Occipital lobe (tissue), 2 donors: ENCODE measurements around the gene HDAC1. TPM values are rescaled to one million over a fixed set of nuclear protein-coding genes. Genes with fewer than 3 reads are reported as not detected.

Source experiments
- DNase-seq: peaks from one replicate; lab custom pipeline; 2025; lab: John Stamatoyannopoulos, UW
- total RNA-seq: library from RNA; depleted of rRNA; stranded (reverse); fragments of >200 nt; gene quantifications from one replicate; pipeline ENCODE4 v1.2.3, GENCODE V29; 2014

HDAC1 gene
- total RNA-seq, 1 donor from 2014 or later = 19.8 TPM

- DNase-seq = no peak
Observed at GRCh38 chr1:32327204-32327603, 35.3 kb downstream of the HDAC1 start.

- DNase-seq = no peak
Observed at GRCh38 chr1:32329931-32330466, 38.1 kb downstream of the HDAC1 start.

- DNase-seq = no peak
Observed at GRCh38 chr1:32330558-32331151, 38.8 kb downstream of the HDAC1 start.

- DNase-seq = no peak
Observed at GRCh38 chr1:32331549-32331948, 39.7 kb downstream of the HDAC1 start.

GRCh38 chr1:32332290-32333079 lies 40.6 kb downstream of the HDAC1 start:
- no peak for DNase-seq

GRCh38 chr1:32333251-32333963 lies 41.5 kb downstream of the HDAC1 start:
- no peak for DNase-seq

- DNase-seq = no peak
Observed at GRCh38 chr1:32334274-32334861, 42.5 kb downstream of the HDAC1 start.

GRCh38 chr1:32334864-32335534 lies 43.1 kb downstream of the HDAC1 start:
- DNase-seq = no peak

- DNase-seq = no peak
Observed at GRCh38 chr1:32335535-32335789, 43.6 kb downstream of the HDAC1 start.

- DNase-seq = peak; percentile 82
Observed at GRCh38 chr1:32335790-32336590, 44.1 kb downstream of the HDAC1 start, which contains the start of gene MARCKSL1. TSS of gene MARCKSL1 (minus strand) at chr1:32336233. CDS start at chr1:32336033, 200 bp downstream.

- DNase-seq = no peak
Observed at GRCh38 chr1:32336591-32336932, 44.7 kb downstream of the HDAC1 start.

- DNase-seq = no peak
Observed at GRCh38 chr1:32336963-32337675, 45.2 kb downstream of the HDAC1 start.

- peak; percentile 81 for DNase-seq
Observed at GRCh38 chr1:32337855-32338636, 46.2 kb downstream of the HDAC1 start.

- no peak for DNase-seq
Observed at GRCh38 chr1:32338637-32339145, 46.8 kb downstream of the HDAC1 start.

GRCh38 chr1:32339363-32339978 lies 47.6 kb downstream of the HDAC1 start:
- no peak for DNase-seq

- DNase-seq = no peak
Observed at GRCh38 chr1:32341186-32341757, 49.4 kb downstream of the HDAC1 start.

- no peak for DNase-seq
Observed at GRCh38 chr1:32341971-32342370, 50.1 kb downstream of the HDAC1 start.

GRCh38 chr1:32342704-32343103 lies 50.8 kb downstream of the HDAC1 start:
- DNase-seq = no peak
